HG02588 (cell line): ENCODE data around the gene SDR39U1.
"Not testable (repeated sequence)": the region's sequence is repeated elsewhere in the genome, so short reads cannot be mapped to it uniquely, and the experiment has no call there.

Experiments used
- ATAC-seq: cut with Tn5 transposase; IDR thresholded peaks from one replicate; pipeline ENCODE4 v1.9.1; 2021; ENCODE audit warnings: mild to moderate bottlenecking, moderate library complexity; ENCODE audit not compliant: unreplicated experiment

SDR39U1 gene, protein sequence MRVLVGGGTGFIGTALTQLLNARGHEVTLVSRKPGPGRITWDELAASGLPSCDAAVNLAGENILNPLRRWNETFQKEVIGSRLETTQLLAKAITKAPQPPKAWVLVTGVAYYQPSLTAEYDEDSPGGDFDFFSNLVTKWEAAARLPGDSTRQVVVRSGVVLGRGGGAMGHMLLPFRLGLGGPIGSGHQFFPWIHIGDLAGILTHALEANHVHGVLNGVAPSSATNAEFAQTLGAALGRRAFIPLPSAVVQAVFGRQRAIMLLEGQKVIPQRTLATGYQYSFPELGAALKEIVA

DNA sequence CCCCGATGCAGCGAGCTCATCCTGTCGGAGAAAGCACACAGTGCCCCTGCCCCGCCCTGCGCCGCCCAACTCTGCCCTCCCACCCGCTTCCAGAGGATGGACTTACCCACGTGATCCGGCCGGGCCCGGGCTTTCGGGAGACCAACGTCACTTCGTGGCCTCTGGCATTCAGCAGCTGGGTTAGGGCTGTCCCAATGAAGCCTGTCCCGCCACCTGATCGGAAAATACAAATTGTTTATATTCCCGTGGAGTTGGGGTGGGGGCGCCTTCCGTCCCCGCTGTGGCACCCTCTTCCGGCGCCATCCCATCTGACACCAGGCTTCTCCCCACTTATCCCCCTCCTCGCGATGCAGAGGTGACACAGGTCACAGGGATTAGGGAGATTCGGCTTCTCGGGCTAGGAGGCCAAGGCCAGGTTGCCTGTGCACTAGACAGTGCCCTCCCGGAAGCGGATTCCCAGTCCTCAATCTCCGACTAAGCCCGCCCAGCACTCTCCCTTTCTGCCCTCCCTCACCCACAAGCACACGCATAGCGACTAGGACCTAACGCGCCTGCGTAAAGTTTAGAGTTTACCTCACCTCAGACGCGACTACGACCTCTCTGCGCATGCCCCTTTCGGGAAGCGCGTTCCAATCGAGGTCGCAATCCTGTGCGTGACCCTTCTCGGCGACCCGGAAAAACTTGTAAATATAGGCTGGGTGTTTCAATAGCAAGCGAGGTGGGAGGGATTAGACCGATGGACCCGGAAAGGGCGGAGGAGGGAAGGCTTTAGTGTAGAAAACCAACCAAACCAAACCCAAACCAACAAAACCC lies at the start of gene SDR39U1:
TSS of gene SDR39U1 (minus strand) at position 537 of the 813 bp plus-strand sequence. CDS start at position 530, 7 bp downstream.
- ATAC-seq = peak; percentile 91

DNA sequence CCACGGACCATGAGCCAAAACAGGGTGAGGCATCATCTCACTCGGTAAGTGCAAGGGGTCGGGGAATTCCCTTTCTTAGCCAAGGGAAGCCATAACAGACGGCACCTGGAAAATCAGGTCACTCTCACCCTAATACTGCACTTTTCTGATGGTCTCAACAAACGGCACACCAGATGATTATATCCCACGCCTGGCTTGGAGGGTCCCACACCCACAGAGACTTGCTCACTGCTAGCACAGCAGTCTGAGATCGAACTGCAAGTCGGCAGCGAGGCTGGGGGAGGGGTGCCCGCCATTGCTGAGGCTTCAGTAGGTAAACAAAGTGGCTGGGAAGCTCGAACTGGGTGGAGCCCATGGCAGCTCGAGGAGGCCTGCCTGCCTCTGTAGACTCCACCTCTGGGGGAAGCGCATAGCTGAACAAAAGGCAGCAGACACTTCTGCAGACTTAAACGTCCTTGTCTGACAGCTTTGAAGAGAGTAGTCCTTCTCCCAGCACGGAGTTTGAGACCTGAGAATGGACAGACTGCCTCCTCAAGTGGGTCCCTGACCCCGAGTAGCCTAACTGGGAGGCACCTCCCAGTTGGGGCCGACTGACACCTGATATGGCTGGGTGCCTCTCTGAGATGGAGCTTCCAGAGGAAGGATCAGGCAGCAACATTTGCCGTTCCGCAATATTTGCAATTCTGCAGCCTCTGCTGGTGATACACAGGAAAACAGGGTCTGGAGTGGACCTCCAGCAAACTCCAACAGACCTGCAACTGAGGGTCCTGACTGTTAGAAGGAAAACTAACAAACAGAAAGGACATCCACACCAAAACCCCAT lies 49.2 kb upstream of the SDR39U1 start:
- ATAC-seq = not testable (repeated sequence)

DNA sequence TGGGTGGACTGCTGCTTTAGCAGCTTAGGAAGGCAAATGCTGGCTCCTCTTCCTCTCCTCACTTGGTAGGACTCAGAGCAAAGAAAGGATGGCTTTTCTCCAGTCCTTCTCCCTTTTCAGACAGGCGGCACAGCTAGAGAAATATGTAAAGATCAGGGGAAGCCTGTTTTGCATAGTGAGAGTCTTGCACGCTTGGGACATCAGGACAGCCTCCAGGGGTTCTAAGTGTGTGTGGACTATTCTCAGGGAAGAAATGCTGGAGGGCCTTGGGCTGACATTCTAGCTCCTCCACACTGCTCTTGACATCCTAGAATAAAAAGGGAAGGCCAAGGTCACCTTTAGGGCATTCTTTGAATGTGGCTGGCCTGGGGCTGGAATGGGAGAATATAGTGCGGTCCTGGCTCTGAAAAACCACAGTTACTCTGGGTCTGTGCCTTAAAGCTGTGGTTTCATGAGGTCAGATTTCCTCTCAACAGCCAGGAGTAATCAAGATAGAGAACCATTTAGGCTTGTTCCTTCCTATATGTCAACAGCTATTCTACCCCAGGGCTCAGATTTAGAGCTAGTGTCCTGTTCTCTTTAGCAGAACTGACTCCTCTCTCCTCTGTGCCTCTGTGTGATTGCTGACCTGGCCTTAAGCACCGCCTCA lies 41.2 kb upstream of the SDR39U1 start:
- ATAC-seq = no peak

- ATAC-seq = not testable (repeated sequence)
Measured at GRCh38 chr14:24482699-24483303, 40.2 kb upstream of the SDR39U1 start.

GRCh38 chr14:24481622-24482324 lies 39.2 kb upstream of the SDR39U1 start:
- peak; percentile 75 for ATAC-seq

GRCh38 chr14:24479999-24480398 lies 37.4 kb upstream of the SDR39U1 start:
- not testable (repeated sequence) for ATAC-seq

- no peak for ATAC-seq
Measured at GRCh38 chr14:24475261-24475660, 32.7 kb upstream of the SDR39U1 start.

- ATAC-seq = no peak
Measured at GRCh38 chr14:24473211-24473610, 30.6 kb upstream of the SDR39U1 start.

GRCh38 chr14:24470450-24470849 lies 27.9 kb upstream of the SDR39U1 start:
- ATAC-seq = not testable (repeated sequence)

GRCh38 chr14:24465805-24466204 lies 23.2 kb upstream of the SDR39U1 start:
- no peak for ATAC-seq

- ATAC-seq = no peak
Measured at GRCh38 chr14:24465368-24465767, 22.8 kb upstream of the SDR39U1 start.

DNA sequence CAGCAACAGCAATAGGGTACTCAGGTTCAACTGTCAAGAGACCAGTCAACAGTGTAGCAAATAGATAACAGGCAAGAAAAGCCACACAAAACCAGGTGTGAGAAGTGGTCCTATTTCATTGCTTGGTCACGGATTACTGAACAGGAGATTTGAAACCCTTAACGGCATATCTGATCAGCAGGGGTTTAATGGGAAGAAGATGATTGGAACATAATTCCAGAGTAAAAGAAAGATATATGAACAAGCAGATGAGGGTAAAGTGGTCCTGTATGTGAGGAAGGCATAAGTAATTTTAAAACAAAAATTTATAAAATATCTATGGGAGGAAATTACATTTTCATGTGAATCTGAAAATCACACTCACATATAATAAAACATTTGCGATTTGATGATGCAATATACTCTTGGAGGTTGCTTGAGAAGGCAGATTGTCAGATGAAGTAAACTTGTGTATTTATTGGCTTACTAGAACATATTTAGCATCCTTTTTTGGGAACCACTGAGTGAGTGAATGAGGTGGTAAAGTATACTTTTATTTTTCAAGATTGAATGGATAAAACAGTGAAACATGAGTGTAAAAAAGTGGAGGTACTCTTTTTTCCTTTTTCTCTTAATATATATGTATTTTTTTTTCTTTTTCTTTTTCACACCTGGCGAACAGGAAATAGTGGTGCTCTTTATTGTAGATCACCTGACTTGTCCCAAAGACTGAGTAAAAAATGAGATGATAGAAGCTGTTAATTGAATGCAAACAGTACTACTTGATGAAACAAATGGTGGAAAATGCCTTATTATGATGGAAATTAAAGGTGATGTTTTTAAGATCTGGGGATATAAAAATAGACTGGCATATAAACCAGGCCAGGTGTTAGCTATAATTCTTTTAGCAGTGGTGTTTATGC lies 21.6 kb upstream of the SDR39U1 start:
- no peak for ATAC-seq

GRCh38 chr14:24463017-24463883 lies 20.7 kb upstream of the SDR39U1 start:
- ATAC-seq = no peak

GRCh38 chr14:24461336-24461735 lies 18.8 kb upstream of the SDR39U1 start:
- no peak for ATAC-seq

GRCh38 chr14:24459331-24459730 lies 16.8 kb upstream of the SDR39U1 start:
- no peak for ATAC-seq

GRCh38 chr14:24458736-24459135 lies 16.2 kb upstream of the SDR39U1 start:
- no peak for ATAC-seq

GRCh38 chr14:24456980-24457379 lies 14.4 kb upstream of the SDR39U1 start:
- ATAC-seq = no peak

GRCh38 chr14:24450828-24451227 lies 8.3 kb upstream of the SDR39U1 start:
- not testable (repeated sequence) for ATAC-seq
